GM18951 (cell line): ENCODE measurements around the gene ZNF182.
"Not testable (repeated sequence)": the region's sequence is repeated elsewhere in the genome, so short reads cannot be mapped to it uniquely, and the experiment has no call there.

Source experiments
- POLR2A ChIP-seq: IDR thresholded peaks from 4 replicates; pipeline ENCODE4 v1.6.1; 2011; ENCODE audit warnings: mild to moderate bottlenecking; ENCODE audit not compliant: insufficient read length, insufficient read depth; ENCODE audit errors: extremely low read depth
- in situ Hi-C: fragments of 300-500 bp; cut with MboI; formaldehyde crosslinking; loops from one replicate; pipeline ENCODE4 v1.12.0; 2022; ENCODE audit warnings: low sequenced_read_pairs, mixed read lengths, inconsistent platforms; ENCODE audit not compliant: unreplicated experiment

ZNF182 gene

DNA sequence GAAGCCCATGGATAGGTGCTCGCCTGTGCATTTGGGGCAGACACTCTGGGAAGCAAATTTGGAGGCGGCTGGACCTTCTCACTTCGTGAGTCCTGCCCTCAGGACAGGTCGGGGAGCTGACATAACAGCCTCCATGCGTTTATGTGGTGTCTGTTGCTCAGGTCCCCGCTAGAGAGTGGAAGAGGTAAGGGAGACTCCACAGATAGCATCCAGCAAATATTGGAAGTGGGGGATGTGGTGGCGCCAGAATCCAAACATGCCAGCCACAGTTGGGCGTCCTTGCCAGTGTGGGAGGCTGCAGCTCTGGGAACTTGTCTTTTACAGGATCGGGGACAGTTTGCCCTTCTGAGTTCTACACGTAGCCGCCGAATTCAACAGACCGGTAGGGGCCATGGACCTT is 47.8 kb downstream of the ZNF182 start:
- TF ChIP-seq POLR2A = no peak

DNA sequence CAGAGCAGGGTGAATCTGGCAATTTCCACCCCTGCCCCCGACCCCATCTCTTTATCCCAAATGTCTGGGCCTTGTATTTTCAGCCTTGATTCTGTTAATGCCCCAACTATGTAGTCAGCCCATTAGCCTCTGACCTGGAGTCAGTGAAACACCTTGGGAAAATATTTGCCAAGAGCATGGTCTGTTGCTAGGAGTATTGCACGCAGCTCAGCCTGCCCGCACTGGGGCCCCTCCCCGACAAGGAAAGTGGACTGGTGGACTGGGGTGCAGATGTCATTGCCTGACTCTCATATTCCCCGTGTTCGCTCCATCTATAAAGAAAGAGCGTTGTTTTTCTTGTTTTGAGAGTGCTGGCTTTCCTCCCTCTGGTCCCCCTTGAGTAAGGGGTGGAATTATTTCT is 48.5 kb downstream of the ZNF182 start:
- in situ Hi-C loops = not testable (repeated sequence)

More for the DNA sequence above, 47.8 kb downstream of the ZNF182 start:
- in situ Hi-C loops = no loop called here

DNA sequence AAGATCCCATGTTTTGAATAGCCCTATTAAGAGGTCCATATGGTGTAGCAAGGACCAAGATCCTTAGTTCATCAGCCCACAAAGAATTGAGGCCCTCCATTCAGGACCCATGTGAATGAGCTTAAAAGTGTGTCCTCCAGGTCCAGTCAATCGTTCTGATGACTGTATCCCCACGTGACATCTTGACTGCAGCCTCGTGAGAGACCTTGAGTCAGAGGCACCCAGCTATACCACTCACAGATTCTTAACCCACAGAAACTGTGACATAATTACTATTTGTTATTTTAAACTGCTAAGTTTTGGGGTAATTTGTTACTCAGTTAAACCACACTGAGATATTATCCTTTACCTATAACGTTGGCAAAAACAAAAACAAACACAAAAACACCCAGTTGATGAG is 62.4 kb downstream of the ZNF182 start:
- in situ Hi-C loops = no loop called here
- no peak for TF ChIP-seq POLR2A

DNA sequence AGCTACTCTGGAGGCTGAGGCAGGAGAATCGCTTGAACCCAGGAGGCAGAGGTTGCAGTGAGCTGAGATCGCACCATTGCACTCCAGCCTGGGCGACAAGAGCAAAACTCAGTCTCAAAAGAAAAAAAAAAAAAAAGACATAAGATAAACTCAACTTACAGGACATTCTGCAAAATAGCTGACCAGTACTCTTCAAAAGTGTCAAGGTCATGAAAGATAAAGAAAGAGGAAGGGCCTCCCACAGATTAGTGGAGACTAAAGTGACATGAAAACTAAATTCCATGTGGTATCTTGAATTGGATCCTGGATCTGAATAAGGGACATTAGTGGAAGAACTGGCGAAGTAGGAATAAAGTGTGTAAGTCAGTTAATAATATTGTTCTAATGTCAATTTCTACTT is 63.3 kb downstream of the ZNF182 start:
- in situ Hi-C loops = no loop called here

DNA sequence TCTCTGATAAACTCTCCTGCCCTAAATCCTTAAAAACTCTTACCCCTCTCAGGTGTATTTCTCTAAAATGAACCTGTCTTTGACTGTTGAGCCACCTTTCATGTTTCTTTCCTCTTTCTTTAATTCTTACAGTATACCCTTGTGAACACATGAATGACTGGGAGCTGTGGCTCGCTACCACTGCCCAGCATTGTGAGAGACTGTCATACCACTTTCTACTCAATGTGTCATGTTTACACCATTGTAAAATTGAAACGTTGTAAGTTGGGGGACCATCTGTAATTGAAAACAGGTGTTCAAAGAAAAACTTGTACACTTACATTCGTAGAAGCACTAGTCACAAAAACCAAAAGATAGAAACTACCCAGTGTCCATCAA is 66.9 kb downstream of the ZNF182 start:
- in situ Hi-C loops = no loop called here
- TF ChIP-seq POLR2A = no peak

More for the DNA sequence above, 63.3 kb downstream of the ZNF182 start:
- TF ChIP-seq POLR2A = no peak

DNA sequence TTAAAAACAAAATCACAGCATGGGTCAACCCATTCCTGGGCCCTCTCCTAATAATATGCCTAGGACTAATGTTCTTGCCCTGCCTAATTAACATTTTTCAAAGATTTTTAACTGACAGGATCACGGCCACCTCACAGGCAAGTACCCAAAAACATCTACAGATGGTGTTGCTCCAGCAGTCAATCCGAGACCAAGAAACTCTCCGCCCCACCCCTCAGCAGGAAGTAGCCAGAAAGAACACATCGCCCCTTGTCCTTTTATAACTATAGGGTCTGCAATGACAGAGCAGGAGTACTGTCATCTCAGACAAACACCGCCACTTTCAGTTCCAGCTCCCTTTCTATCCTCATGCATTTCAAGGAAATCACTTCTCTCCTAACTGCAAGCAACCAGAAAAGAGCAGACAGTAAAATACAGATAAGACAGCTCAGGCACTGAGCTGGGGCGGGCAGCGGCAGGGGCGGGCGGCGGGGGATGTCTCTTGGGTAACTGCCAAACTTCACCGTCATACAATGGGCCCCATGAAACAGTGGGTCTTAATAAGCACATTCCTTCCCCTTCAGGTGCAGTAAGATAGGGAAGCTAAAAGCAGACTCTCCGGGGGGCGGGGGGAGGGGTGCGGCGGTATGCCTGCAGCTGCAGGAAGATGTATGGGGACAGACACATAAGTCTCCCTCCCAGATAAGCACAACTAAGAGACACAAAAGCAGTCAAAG is 67.4 kb downstream of the ZNF182 start:
- in situ Hi-C loops = no loop called here
- no peak for TF ChIP-seq POLR2A

DNA sequence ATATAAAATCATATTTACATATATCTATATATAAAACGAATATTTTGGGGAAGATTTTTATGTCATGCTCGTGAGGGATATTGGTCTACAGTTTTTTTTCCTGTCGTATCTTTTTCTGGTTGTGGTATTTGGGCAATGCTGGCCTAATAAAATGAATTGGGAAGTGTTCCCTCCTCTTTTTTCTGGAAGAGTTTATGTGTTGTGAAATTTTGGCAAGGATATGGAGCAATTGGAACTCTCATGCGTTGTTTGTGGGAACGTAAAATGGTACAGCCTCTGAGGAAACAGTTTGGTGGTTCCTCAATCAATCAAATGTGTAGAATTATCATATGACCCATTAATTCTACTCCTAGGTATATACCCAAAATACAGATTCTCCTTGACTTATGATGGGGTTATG is 69.8 kb downstream of the ZNF182 start:
- TF ChIP-seq POLR2A = no peak

DNA sequence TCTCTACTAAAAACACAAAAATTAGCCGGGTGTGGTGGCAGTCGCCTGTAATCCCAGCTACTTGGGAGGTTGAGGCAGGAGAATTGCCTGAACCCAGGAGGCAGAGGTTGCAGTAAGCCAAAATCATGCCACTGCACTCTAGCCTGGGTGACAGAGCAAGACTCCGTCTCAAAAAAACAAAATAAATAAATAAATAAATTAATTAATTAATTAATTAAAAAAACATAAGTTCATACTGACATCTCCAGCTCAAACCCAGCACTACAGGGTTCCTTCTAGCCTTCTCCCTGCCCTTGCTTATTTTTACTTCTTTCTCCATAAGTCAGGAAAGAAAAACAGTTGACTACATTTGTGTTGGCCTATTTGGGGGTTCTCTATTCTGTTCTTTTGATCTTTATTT is 71.8 kb downstream of the ZNF182 start:
- in situ Hi-C loops = not testable (repeated sequence)

More for the DNA sequence above, 69.8 kb downstream of the ZNF182 start:
- in situ Hi-C loops = no loop called here

DNA sequence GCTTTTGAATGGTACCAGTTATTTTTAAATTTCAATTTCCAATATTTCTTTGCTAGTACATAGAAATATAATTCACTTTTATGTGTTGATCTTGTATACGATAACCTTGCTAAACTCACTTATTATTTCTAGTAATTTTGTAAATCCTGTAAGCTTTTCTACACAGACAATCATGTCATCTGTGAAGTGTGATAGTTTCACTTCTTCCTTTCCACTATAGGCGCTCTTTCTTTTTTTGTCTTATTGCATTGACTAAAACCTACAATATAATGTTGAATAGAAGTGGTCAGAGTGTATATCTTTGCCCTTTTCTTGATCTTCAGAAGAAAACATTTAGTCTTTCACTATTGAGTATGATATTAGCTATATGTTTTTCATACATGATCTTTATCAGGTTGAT is 76.6 kb downstream of the ZNF182 start:
- in situ Hi-C loops = no loop called here
- no peak for TF ChIP-seq POLR2A
